NCI-H69 (cell line): ENCODE data around the gene SELENON.
"Not testable (repeated sequence)": the region's sequence is repeated elsewhere in the genome, so short reads cannot be mapped to it uniquely, and the experiment has no call there.

Experiments used
- DNase-seq: peaks from one replicate; lab custom pipeline; 2025; lab: John Stamatoyannopoulos, UW

Gene SELENON

GRCh38 chr1:25831569-25832196 lies 31.7 kb downstream of the SELENON start:
- no peak for DNase-seq

GRCh38 chr1:25832336-25833037 lies 32.5 kb downstream of the SELENON start:
- no peak for DNase-seq

- DNase-seq = no peak
These were observed 33.2 kb downstream of the SELENON start for GRCh38 chr1:25833158-25833557.

- DNase-seq = no peak
These were observed 34.9 kb downstream of the SELENON start for GRCh38 chr1:25834894-25835293.

GRCh38 chr1:25836695-25837094 lies 36.7 kb downstream of the SELENON start:
- no peak for DNase-seq

GRCh38 chr1:25837262-25837875 lies 37.4 kb downstream of the SELENON start:
- peak; percentile 35 for DNase-seq

GRCh38 chr1:25839808-25840207 lies 39.8 kb downstream of the SELENON start:
- not testable (repeated sequence) for DNase-seq

- DNase-seq = no peak
These were observed 43.5 kb downstream of the SELENON start for GRCh38 chr1:25843483-25843882.

GRCh38 chr1:25844536-25845337 lies 44.7 kb downstream of the SELENON start:
- DNase-seq = no peak

GRCh38 chr1:25845664-25846063 lies 45.7 kb downstream of the SELENON start:
- no peak for DNase-seq

- no peak for DNase-seq
These were observed 47.9 kb downstream of the SELENON start for GRCh38 chr1:25847929-25848328.

- DNase-seq = no peak
These were observed 48.5 kb downstream of the SELENON start for GRCh38 chr1:25848531-25848930.

- DNase-seq = peak; percentile 12
These were observed 54.6 kb downstream of the SELENON start for GRCh38 chr1:25854554-25854953.

GRCh38 chr1:25856856-25857255 lies 56.9 kb downstream of the SELENON start:
- no peak for DNase-seq

GRCh38 chr1:25858494-25858893 lies 58.5 kb downstream of the SELENON start:
- no peak for DNase-seq

- peak; percentile 87 for DNase-seq
These were observed 59.2 kb downstream of the SELENON start, which contains the start of gene AUNIP for GRCh38 chr1:25858906-25859789. Gene AUNIP, minus strand, starts transcription at chr1:25859457. Its CDS starts 100 bp downstream, at chr1:25859357.

GRCh38 chr1:25861316-25862286 lies 61.6 kb downstream of the SELENON start:
- no peak for DNase-seq

GRCh38 chr1:25862785-25863485 lies 62.9 kb downstream of the SELENON start:
- DNase-seq = no peak

- DNase-seq = no peak
These were observed 63.7 kb downstream of the SELENON start for GRCh38 chr1:25863486-25864262.
